ENCODE data around the gene ARL2BP.

Gene ARL2BP

DNA sequence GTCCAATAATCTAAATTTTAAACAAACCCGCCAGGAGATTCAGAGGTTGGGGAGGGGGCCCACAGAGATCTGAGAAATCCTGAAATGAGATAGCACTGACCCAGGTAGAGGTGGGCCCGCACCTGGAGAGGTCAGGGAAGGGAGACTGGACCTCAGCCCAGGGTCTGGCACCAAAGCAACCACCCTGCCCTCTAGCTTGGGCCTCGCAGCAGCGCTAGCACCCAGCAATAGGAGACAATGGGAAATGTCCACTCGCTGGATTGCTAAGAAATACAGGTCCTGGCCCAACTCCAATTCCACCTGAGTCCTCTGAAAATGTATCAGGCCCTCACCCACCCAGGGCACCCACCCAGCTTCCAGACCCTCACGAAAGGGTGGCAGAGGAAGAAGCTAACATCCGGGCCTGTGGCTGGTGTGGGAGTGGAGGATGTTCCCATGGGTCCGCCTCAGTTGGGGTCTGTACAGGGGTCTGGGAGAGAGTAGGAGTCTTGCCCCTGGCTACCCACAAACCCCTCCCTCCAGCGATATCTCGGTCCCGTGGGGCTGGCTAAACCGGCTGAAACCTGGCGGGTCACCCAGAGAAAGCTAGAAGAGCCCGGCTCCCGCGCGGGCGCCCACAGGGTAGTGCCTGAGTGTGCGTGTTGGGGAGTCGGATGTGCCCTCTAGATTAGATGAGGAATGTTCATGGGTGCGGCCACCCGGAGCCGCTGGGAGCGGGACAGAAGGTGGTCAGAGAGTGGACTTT is 38.3 kb downstream of the ARL2BP start:
- no peak for DNase-seq

DNA sequence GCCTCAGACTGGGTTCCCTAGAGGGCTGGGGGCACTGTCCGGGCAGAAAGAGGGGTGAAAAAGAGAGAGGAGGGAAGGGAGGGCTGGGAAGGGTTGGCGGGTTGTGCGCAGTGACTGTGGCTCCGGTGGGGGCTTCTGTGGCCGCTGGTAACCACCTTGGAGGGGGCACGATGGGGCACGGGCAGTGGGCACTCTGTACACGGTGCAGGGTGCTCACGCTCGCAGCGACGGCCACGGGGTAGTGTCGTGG is 38.8 kb downstream of the ARL2BP start:
- no peak for DNase-seq

DNA sequence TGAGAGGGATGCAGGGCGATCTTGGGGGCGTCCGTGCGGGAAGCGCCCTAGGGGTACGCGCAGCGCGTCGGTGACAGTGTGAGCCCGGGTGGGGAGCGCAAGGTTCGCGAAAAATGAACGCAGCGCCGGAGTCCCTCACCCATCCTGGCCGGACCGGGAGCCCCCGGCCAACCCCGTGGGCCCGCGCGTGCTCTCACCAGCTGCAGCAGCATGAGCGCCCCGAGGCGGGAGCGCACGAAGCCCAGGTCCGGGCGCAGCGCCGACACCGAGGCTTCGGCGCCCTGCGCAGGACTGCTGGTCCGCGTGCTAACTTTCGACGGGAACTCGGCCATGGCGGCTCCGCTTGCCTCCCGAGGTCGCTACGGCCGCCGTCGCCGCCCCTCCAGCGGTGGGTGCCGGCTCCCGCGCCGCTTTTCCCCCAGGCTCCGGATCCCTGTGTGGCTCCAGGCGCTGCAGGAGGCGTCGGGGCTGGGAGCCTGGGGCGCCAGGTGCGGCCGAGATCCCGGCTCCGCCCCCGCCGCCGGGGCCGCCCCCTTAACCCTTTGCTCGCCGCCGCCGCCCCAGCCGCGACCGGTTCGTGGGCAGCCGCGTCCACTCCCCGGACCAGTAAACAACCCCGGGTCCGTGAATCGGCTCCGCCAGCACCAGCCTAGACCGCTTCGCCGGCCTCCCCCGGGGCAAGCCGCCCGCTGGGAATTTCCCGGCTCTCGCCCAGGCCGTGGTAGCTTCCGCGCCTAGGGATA is 39.3 kb downstream of the ARL2BP start, which contains the start of gene PLLP:
TSS of gene PLLP (minus strand) at position 464 of the 743 bp plus-strand sequence. CDS start at position 332, 132 bp downstream.
- peak; percentile 60 for DNase-seq

DNA sequence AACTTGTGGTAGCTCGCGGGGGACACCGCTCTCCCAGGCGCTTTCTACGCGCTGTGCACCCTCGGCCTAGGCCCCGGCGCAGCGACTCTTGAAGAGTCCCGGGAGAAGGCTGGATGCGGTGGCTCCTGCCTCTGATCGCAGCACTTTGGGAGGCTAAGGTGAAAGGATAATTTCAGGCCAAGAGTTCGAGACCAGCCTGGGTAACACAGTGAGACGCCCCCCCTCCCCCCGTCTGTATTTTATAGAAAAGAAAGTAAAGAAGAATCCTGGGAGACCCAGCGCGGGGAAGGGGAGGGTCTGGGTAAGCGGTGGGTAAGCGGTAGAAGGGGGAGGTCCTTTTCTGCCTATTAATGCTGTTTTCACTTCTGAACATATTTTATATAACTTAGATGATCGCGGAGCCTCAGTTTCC is 39.9 kb downstream of the ARL2BP start:
- no peak for DNase-seq

DNA sequence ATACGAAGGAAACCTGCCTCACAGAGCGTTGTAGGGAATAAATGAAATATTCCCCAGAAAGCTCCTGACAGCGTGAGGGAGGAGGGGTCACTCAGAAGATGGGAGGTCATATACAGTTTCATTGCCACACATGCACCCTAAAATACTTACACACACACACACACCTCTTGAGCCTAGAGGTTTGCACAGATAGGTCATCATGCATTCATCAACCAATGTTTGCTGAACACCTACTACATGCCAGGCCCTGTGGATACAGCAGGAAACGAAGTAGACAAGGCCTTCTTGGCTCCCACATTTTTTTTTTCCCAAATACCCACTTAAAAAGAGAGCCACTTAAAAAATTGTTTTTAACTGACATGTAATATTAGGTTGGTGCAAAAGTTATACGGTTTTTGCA is 40.3 kb downstream of the ARL2BP start:
- no peak for DNase-seq

GRCh38 chr16:57289391-57290257 is 44.6 kb downstream of the ARL2BP start:
- DNase-seq = no peak

- DNase-seq = peak; percentile 8
Observed at GRCh38 chr16:57297856-57298255, 52.8 kb downstream of the ARL2BP start.

- DNase-seq = no peak
Observed at GRCh38 chr16:57299009-57299718, 54.1 kb downstream of the ARL2BP start.

DNA sequence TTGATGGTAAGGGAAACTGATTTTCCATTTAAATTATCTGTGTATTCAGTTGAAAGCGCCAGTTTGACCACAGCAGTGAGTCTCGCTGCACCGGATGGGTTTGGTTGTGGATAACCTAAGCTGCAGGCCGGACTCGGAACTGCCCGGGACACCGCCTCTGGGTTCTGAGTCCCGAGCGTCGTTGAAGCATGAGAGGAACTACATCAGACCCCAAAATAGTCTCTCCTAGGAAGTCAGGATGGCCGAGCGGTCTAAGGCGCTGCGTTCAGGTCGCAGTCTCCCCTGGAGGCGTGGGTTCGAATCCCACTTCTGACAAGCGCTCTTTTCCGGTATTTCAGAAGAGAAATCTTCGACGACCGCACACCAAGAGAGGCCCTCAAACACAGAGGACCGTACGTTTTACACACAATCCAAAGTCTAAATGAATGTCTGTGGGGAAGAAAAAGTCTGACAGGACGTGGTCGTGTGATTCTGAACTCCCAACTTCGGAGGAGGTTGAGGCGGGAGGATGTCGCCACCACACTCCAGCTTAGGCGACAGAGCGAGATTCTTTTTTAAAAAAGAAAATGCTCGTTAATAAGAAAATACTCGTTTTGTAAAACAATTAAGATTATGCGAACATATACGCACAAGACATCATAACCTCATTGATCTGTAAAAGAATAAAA is 54.8 kb downstream of the ARL2BP start:
- peak; percentile 79 for DNase-seq

DNA sequence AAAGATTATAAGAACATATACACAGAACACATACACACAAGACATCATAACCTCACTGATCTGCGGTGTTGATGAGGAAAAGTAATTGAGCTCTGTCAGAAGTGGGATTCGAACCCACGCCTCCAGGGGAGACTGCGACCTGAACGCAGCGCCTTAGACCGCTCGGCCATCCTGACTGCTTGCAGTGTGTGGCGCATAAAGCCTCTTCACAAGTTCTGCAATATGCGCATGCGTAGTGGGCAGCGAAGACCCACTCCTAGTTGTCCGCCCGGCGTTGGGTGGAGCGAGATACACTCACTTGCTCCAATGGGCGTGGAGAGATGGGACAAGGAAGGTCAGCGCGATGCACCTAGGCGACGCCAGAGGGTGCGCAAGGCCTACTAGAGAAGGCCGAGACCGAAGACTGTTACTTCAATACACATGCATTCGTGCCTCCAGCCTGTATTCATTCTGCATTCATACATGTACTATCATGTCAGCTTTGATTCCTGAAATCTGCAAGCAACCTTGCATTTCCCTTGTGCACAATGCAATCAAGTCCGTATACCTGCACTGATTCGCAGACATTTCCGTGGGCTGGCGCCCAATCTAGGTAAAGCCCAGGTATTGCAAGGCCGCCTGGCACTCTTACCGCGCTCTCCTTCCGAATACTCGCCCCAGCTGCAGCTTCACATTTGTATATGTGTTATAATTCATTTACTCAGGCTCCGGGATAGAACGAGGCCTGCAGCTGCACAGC is 55.5 kb downstream of the ARL2BP start:
- peak; percentile 96 for DNase-seq

GRCh38 chr16:57301126-57301817 is 56.2 kb downstream of the ARL2BP start:
- no peak for DNase-seq
